ENCODE measurements around the gene FTO. TPM values are rescaled to one million over a fixed set of nuclear protein-coding genes. Genes with fewer than 3 reads are reported as not detected.

FTO gene
- total and polyA plus RNA-seq, 2 experiments from 2014 or later = 46.8 to 77.7 TPM

GRCh38 chr16:53708490-53708889 is 4.5 kb downstream of the FTO start:
- TF ChIP-seq CTCF (IDR thresholded peaks at IDR 0.05; ENCODE audit: poor library complexity) (no peak), EZH2phosphoT487 (IDR thresholded peaks at IDR 0.05; ENCODE audit: low read depth, severe bottlenecking, unreplicated experiment) (no peak), EZH2 (IDR thresholded peaks at IDR 0.05; ENCODE audit: borderline replicate concordance) (no peak)
- Histone ChIP-seq H3K4me2 (no peak overlapping the region), H3K79me2 (peaks cover 86% of the 10 kb centered on the region), H3K9me2 (replicated peaks; ENCODE audit: insufficient read depth) (no peaks in the 10 kb centered on the region), H3K9me3 (ENCODE audit: low read depth) (no peaks in the 10 kb centered on the region), H3K4me3 (no peak overlapping the region), H3K27me3 (no peaks in the 10 kb centered on the region), H3K27ac (no peak overlapping the region), H2AFZ (no peak overlapping the region), H3K4me1 (ENCODE audit: insufficient read depth) (peaks cover 5% of the 10 kb centered on the region), H3K36me3 (replicated peaks; ENCODE audit: insufficient read depth, low read depth) (no peaks in the 10 kb centered on the region), H4K20me1 (ENCODE audit: insufficient read depth, poor library complexity, severe bottlenecking) (no peaks in the 10 kb centered on the region)
- WGBS (ENCODE audit: low lambda C conversion rate, missing lambda C conversion rate) = 89% methylated on average over 2 of the region's 2 CpGs
- no peak for DNase-seq (ENCODE audit: low spot score)

- Histone ChIP-seq H3K4me2 (no peak overlapping the region), H2AFZ (no peak overlapping the region), H3K27me3 (no peaks in the 10 kb centered on the region), H4K20me1 (ENCODE audit: insufficient read depth, poor library complexity, severe bottlenecking) (no peaks in the 10 kb centered on the region), H3K9me3 (ENCODE audit: low read depth) (no peaks in the 10 kb centered on the region), H3K4me1 (ENCODE audit: insufficient read depth) (no peaks in the 10 kb centered on the region), H3K9me2 (replicated peaks; ENCODE audit: insufficient read depth) (no peaks in the 10 kb centered on the region), H3K79me2 (peaks cover 84% of the 10 kb centered on the region), H3K4me3 (no peak overlapping the region), H3K36me3 (replicated peaks; ENCODE audit: insufficient read depth, low read depth) (no peaks in the 10 kb centered on the region), H3K27ac (no peak overlapping the region)
- TF ChIP-seq EZH2 (IDR thresholded peaks at IDR 0.05; ENCODE audit: borderline replicate concordance) (no peak), EZH2phosphoT487 (IDR thresholded peaks at IDR 0.05; ENCODE audit: low read depth, severe bottlenecking, unreplicated experiment) (no peak), CTCF (IDR thresholded peaks at IDR 0.05; ENCODE audit: poor library complexity) (no peak)
- no peak for DNase-seq (ENCODE audit: low spot score)
- 81% methylated on average over 3 of the region's 3 CpGs for WGBS (ENCODE audit: low lambda C conversion rate, missing lambda C conversion rate)
Observed at GRCh38 chr16:53711390-53711789, 7.4 kb downstream of the FTO start.

DNA sequence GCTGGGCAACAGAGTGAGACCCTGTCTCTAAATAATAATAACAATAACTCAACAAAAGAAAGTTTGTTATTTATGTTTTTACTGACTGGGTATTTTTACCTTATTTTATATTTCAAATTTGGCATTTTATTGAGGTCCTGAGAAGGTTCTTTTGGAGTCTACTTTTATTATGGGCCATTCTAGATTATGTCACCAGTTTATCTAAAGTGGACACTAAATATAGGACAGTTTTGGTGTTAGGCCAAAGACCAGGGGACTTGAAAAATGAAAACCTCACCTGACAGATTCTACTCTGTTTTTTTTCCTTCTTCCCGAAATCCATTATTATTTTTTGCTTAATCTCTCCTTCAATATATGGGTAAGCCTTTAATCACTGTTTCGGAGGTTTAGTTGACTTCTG is 8.1 kb downstream of the FTO start:
- WGBS (ENCODE audit: low lambda C conversion rate, missing lambda C conversion rate) = 78% methylated on average over 2 of the region's 2 CpGs
- Histone ChIP-seq H3K4me3 (no peak overlapping the region), H3K79me2 (peaks cover 84% of the 10 kb centered on the region)

More for the DNA sequence above, 8.1 kb downstream of the FTO start:
- no peak overlapping the region for H3K4me2 ChIP-seq
- no peaks in the 10 kb centered on the region for H3K4me1 ChIP-seq (ENCODE audit: insufficient read depth)
- TF ChIP-seq EZH2phosphoT487 (IDR thresholded peaks at IDR 0.05; ENCODE audit: low read depth, severe bottlenecking, unreplicated experiment) = no peak
- no peak for TF ChIP-seq CTCF (IDR thresholded peaks at IDR 0.05; ENCODE audit: poor library complexity)
- no peak for TF ChIP-seq EZH2 (IDR thresholded peaks at IDR 0.05; ENCODE audit: borderline replicate concordance)
- no peak overlapping the region for H2AFZ ChIP-seq
- H4K20me1 ChIP-seq (ENCODE audit: insufficient read depth, poor library complexity, severe bottlenecking) = no peaks in the 10 kb centered on the region
- H3K27ac ChIP-seq = no peak overlapping the region
- H3K36me3 ChIP-seq (replicated peaks; ENCODE audit: insufficient read depth, low read depth) = no peaks in the 10 kb centered on the region
- no peaks in the 10 kb centered on the region for H3K9me2 ChIP-seq (replicated peaks; ENCODE audit: insufficient read depth)
- no peak for DNase-seq (ENCODE audit: low spot score)
- no peaks in the 10 kb centered on the region for H3K27me3 ChIP-seq
- no peaks in the 10 kb centered on the region for H3K9me3 ChIP-seq (ENCODE audit: low read depth)

All from hepatocyte (in vitro differentiated cells).